Stimulated activated CD4-positive, alpha-beta T cell treated with anti-CD3 and anti-CD28 coated beads, Interleukin-4, amount 100 ng/mL, for 48 hours (primary cell): ENCODE measurements around the gene CYP3A5.
A peak's percentile ranks its signal among the peaks of the same experiment; 100 is the strongest.
"Not testable (repeated sequence)": the region's sequence is repeated elsewhere in the genome, so short reads cannot be mapped to it uniquely, and the experiment has no call there.

Experiments used
- DNase-seq, 2 donors: peaks; one replicate each; pipeline ENCODE4 v3.0.0-alpha.2; 2020; ENCODE audit warnings: low read depth in 2 of 2

CYP3A5 gene

GRCh38 chr7:99642027-99642426 lies 37.8 kb downstream of the CYP3A5 start:
- DNase-seq: no peak

GRCh38 chr7:99639267-99639666 lies 40.5 kb downstream of the CYP3A5 start:
- no peak for DNase-seq

- DNase-seq: no peak
Measured at GRCh38 chr7:99638731-99639130, 41.1 kb downstream of the CYP3A5 start.

GRCh38 chr7:99637414-99637813 lies 42.4 kb downstream of the CYP3A5 start:
- DNase-seq: not testable (repeated sequence)

DNA sequence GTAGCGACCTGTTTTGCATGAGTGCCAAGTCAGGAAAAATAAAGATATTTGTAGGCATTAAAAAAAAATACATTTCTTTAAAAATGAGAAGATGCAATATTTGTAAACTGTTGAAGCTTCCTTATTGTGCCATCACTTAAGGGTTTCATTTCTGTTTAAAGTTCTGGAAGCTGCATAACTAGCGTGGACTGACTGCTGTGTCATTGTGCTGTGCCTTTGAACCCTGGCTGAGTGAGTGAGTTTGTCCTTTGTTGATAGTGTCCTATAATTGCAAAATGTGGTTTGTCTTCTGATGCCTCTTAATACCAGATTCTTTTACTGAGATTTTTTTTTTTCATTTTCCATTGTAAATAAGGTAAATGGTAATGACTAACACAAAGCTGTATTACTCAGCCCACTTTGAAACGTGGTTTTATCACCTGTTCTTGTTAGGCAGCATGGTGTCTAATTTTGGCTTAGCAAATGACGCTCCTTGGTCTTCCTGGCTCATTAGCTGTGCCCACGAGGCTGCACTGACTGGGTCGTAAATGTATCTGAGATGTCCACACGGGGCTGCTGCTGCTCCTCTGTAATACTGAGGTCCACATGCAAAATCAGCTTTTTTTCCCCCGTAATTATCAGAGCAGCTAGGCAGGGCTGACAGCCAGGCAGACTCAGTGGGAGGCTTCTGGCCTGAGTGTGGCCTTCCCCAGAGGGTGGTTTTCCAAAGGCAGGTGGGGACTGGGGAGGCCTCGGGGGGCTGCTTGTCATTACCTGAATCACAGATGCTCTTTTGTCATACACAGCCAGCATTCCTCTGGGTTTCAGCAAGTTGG lies 48.3 kb downstream of the CYP3A5 start:
- DNase-seq: no peak

DNA sequence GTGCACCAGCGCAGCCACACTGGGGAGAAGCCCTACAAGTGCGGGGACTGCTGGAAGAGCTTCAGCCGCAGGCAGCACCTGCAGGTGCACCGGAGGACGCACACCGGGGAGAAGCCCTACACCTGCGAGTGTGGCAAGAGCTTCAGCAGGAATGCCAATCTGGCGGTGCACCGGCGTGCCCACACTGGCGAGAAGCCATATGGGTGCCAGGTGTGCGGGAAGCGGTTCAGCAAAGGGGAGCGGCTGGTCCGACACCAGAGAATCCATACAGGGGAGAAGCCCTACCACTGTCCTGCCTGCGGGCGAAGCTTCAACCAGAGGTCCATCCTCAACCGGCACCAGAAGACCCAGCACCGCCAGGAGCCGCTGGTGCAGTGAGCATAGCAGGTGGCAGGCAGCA lies 50.2 kb downstream of the CYP3A5 start:
- DNase-seq: no peak

DNA sequence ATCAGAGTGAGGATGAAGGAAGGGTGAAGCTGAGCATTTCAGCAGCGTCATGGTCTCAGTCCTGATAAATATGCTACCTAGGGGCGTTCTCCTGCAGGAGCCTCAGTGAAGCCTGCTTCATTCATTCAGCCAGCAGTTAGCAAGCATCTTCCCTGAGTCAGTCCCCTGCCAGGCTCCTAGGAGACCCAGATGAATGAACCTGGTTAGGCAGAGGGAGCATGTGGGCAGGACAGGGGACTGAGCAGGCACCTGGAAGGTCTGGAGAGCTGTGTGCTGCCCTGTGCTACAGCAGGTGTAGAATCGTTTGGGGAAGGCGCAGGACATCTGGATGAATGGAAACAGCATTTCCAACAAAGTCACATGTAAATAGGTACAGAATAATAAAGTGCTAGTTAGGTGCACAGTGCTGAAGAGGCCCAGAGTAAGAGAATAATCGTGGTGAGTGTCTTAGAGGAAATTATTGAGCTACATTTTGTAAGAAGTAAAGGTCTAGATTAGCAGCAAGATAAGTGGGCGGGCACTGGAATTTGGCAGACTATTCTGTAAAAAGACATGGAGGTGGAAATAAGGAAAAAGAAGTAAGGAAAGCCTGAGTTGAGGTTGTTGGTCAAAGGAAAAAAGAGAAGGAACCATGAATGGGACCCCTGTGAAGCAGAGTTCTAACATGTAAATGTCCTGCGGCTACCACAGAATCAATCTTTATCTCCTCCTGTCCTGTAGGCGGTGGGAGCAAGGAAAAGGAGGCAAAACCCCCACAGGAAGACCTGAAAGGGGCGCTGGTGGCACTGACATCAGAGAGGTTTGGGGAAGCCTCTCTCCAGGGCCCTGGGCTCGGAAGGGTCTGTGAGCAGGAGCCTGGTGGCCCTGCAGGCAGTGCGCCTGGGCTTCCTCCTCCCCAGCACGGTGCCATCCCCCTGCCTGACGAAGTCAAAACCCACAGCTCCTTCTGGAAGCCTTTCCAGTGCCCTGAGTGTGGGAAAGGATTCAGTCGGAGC lies 51.0 kb downstream of the CYP3A5 start:
- DNase-seq: no peak

DNA sequence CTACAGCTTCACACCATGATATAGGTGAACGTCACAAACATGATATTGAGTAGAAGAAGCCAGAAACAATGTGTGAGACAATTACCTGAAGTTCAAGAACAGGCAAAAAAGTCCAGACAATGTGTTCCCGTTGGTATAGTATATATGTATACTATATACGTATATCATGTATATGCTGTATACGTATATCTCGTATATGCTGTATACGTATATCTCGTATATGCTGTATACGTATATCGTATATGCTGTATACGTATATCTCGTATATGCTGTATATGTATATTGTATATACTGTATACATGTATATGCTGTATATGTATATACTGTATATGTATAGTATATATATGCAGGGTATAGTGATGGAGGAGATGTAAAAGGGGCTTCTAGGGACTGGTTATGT lies 52.3 kb downstream of the CYP3A5 start:
- no peak for DNase-seq

DNA sequence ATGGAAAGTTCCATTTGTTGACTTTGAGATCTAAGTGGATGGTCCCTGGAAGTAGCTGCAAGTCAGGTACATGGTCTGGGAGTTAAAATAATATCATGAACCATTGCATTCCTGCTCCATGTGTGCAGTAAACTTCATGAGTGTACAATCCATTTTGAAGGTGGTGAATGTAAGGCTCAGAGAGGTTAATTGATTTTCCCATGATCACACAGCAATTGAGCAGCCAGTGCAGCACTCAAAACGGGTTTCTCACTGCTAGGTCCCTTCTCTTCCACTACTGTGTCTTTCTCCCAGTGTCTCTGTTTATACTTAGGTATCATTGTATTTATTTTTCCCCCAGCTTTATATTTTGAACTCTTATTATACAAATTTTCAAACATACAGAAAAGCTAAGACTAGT lies 53.1 kb downstream of the CYP3A5 start:
- DNase-seq: no peak

GRCh38 chr7:99625961-99626360 lies 53.8 kb downstream of the CYP3A5 start:
- DNase-seq: no peak

DNA sequence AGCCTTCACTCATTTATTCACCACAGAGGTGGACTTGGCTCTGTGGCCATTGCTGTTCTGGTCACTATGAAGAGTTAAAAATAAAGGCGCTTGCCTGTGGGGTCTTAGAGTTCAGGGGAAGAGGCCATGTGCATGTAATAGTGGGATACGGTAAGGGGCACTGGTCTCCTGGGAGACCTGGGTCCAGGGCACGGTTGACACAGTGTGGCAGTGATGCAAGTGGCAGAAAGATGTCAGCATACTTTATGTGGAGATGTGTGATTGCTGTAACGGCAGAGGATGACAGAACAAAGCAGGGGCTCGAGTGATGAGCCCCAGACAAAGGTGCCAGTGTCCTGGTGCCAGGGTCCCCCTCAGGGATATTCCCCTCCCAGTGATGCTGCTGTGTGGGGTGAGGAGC lies 54.5 kb downstream of the CYP3A5 start:
- DNase-seq: no peak

- peak; percentile 51 to 56 for DNase-seq
Measured at GRCh38 chr7:99624484-99624883, 55.3 kb downstream of the CYP3A5 start.

DNA sequence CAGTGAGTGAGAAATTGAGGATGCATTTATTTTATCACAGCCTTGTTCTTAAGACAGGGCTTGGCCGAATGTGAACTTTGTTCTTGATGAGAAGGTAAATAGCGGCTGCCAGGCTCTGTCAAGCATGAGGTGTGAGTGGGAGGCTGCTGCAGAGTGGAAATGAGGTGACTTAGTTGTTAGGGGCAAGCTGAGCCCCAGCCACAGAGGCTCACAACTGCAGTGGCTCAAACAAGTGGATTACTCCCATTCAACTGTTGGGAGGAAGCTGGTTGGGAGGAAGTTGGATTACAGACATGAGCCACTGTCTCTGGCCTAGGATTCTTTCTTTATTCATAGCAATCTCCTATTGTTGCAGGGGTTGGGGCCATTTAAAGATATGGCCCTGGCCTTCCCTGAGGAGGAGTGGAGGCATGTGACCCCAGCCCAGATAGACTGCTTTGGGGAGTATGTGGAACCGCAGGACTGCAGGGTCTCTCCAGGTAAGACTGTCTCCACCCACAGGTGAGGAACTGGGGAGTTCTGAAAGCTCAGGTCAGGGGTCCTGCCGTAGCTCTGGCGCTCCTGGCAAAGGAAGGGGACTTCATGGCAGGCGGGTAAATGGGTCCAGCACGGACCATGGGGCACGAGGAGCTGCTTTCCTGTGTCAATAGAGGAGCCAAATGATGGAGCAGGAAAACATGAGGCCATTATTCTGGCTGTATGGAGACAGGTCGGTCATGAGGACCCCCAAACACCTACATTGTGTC lies 55.9 kb downstream of the CYP3A5 start:
- DNase-seq: peak in 1 of 2 donors; percentile 32

DNA sequence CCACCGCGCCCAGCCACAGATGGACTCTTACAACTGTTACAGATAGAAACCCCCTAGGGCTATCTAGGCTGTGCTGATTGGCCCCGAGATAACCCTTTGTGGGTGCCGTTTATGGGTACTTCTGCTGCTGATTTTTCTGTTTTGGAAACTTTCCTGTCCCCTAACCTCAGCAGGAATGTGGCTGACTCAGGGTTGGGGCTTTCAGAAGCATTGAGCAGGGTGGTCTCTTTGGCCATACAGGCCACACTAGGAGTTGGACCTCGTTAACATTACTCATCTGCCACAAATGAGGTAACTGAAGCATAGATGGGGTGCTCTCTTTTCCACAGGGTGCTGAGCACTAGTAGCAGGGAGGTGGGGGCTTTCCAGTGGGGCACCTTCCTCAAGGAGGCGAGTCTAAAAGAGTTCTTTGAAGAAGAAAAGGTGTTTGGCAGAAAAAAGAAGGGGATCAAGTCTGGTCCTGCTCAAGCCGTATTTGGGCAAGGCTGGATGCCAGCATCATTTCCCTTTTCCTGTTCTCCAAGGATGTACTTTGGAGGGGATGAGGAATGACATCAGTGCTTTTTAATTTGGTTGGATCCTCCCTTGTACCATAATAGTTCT lies 56.6 kb downstream of the CYP3A5 start:
- DNase-seq: no peak

- no peak for DNase-seq
Measured at GRCh38 chr7:99622596-99622995, 57.2 kb downstream of the CYP3A5 start.

DNA sequence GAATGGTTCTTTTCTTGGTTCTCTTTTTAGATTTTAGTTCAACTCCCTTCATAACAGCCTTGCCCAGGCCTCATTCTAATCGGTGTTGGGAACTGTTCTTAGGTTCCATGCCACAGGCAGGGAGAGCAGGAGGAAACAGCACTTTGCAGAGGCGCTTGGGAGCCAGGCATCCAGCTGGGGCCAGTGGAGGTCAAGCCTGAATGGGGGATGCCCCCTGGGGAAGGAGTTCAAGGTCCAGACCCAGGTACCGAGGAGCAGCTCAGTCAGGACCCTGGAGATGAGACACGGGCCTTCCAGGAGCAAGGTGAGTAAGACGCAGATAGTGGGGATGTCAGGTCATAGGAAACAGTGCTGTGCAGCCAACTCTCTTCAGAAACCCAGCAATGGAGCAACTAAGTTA lies 58.5 kb downstream of the CYP3A5 start:
- no peak for DNase-seq

DNA sequence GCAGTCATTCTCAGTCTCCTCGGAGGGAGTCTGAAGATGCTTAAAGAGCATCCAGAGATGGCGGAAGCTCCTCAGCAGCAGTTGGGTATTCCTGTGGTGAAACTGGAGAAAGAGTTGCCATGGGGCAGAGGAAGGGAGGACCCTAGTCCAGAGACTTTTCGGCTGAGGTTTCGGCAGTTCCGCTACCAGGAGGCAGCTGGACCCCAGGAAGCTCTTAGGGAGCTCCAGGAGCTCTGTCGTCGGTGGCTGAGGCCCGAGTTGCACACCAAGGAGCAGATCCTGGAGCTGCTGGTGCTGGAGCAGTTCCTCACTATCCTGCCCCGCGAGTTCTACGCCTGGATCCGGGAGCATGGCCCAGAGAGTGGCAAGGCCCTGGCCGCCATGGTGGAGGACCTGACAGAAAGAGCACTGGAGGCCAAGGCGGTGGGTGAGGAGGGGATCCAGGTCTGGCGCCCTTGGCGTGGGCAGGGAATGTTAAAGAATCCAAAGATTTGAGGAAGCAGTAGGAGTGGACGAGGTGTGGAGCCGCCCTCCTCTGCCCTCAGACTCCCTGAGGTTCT lies 60.1 kb downstream of the CYP3A5 start:
- no peak for DNase-seq

- no peak for DNase-seq
Measured at GRCh38 chr7:99618726-99619125, 61.1 kb downstream of the CYP3A5 start.

DNA sequence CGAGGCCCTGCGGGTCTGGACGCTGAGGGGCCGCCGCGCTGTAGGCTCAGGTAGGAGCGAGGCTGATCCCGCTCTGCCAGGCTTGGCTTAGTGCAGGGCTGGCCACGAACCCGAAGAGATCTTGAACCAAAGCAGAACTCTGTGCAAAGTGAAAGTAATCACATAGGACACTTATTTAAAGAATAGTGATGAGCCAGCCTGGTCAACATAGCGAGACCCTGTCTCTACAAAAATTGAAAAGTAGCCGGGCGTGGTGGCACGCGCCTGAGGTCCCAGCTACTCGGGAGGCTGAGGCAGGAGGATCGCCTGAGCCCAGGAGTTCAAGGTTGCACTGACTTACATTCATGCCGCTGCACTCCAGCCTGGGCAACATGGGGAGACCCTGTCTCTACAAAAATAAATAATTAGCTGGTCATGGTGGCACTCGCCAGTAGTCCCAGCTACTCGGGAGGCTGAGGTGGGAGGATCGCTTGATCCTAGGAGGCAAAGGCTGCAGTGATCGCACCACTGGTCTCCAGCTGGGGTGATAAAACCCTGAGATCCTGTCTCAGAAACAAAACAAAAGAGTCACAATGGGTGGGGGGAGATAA lies 62.5 kb downstream of the CYP3A5 start:
- DNase-seq: no peak

GRCh38 chr7:99616359-99617191 lies 63.2 kb downstream of the CYP3A5 start, which contains the start of gene ZSCAN25:
ZSCAN25 (plus strand) TSS chr7:99616946; CDS start chr7:99619607, 2,661 bp downstream.
- peak; percentile 79 to 85 for DNase-seq
